ENCODE measurements around the gene DPF3.

Gene DPF3

DNA sequence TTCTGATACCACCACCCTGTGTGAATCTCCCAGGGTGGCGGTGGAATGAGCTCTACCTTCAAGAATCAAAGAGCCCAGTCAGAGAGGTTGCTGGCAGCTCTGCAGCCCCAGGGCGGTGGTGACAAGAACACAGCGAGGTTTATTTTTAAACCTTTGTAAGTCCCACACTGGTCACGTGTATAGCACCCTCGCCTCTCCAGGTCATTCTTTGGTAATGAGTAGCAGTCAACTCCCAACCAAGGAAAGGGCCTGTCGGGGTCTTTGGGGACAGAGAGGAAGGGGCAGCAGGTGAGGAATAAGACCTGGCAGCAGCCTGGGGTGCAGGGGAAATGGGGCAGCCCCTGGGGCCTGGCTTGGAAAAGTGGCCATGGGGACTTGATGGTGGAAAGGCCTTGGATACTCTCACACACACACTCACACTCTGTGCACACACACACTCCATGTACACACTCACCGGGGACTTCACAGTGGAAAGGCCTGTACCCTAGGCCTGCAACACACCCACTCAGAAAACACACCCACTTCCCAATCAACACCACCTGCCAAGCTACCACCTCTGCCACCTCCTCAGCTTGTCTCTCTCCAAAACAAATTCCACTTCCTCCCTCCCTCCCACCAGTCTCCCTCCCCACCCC lies 178.6 kb downstream of the DPF3 start:
- DNase-seq (ENCODE audit: low read depth) = no peak

DNA sequence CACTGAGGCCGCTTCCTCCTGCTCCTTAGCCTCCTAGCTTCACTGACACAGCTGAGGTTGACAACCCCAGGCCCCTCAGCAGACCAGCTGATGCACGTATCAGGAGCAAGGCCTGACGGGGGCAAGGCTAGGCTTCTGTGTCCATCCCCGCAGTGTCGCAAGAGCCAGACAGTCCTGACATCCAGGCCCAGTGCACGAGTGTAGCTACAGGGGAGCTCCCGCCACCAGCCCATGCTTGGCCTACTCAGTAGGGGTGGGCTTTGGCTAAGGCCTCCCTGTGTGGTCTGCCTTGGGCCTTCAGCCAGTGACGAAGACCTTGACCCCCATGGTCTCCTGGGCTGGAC lies 179.1 kb downstream of the DPF3 start:
- no peak for DNase-seq (ENCODE audit: low read depth)

DNA sequence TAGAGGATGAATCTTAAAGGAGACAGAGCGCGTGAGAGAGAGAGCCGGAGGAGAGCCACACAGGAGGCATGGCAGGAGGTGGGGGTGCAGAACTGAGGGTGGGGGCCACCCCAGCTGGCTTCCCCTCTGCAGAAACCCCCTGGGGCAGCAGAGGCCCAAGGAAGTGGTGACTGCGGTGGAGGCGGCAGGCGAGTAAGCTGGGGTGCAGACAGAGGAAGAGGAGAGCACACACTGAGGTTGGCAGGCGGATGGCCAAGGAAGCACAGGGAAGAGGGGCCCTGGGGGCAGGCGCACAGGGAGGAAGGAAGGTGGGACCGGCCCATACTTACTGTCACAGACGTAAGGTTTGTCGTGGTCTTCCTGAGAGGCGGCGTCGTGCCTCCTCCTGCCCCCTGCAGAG lies 179.8 kb downstream of the DPF3 start:
- no peak for DNase-seq (ENCODE audit: low read depth)

DNA sequence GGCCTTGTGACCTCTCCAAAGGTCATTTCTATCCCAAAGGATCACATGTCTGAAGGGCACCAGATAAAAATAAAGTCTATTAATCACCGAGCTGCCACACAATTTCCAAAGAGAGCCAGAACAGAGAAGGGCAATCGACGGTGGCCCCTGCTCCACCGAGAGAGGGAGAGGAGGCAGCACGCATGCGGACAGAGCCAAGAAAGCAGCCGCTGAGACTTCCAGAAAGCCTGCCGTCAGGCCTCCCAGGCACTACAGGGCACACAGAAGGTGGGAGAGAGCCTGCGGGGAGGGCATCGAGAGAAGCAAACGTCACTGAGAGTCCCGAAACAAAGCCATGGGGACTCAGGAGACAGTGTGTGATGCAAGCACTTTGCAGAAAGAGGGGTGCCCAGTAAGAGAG lies 182.0 kb downstream of the DPF3 start:
- DNase-seq (ENCODE audit: low read depth) = no peak

DNA sequence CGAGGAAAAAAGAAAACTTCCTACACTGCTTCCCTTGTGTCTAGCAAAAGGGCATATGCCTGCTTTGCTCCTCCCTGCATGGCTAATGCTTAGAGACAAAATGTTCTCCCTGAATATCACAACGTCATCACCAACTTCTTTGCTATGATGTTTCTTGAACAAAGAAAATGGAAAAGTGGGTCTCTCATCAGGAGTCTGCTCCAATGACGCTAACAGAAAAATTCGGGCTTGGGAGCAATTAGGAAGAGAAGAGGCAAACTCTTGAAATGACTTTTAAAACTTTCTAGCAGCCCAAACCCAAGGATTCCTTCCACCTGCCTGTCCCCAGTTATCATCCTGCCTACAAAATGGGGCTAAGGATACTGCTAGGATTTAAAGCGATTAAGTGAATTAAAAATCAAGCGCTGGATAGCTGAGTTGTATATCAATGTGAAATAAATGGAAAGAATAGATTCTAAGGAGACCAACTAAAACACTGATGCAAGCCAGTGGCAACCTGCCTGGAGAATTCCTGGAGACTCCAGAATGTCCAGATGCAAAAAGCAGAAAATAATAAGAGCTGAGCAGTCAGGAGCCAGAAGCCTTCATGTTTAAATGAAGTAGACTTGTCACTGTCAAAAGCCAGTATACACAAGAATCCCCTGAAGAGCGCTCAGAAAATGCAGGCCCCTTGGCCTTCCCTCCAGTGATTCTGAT lies 183.8 kb downstream of the DPF3 start:
- DNase-seq (ENCODE audit: low read depth) = no peak

DNA sequence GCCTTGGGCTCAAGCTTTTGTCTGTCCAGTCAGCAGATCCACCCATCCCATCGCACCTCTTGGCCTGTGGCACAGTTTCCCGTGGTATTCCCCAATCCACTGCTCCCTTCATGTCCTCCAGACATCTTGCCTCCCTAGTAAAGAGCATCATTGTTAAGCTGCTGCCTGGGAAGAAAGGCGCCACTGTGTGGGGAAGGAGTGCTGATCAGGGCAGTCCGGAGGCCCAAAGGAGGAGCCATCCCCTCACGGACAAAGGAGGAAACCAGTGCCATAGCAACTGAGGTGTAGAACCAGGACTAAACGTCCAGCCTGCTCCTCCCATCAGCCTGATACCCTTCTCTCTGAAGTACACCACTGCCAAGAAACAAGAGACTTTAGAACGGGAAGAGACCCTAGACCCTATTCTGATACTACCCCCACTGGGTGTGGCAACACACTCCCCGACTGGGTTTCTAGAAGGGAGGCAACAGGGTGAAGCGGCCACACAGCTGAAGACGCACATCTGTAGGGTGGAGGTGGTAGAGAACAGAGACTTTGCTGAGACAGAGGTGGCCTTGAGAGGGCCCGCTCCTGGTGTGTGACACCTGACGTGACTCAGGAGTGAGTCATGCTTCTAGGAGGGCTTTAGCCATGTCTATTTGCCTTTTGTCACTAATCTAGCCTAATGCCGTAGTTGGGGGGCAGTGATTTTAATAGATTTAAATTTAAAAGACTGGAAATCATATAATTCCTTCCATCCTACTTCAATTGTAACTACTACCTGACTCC lies 185.0 kb downstream of the DPF3 start:
- DNase-seq (ENCODE audit: low read depth) = peak; percentile 45

DNA sequence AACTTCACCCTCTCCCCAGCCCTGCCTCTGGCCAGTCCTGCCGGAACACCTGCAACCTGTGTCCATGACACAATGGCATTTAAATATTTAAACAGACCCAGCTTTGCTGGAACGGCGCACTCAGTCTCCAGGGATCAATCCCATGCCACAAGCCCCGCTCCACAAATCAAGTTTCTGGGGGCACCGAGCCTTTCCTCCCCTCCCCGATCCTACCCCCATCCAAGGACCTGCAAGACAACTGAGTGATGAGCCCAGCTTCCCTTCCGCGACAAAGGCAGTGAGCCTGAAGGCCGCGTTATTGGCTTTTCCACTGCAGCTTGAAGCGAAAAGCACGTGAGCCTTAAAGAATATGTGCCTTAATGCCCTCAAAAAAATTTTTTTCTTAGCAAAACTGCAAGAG lies 185.7 kb downstream of the DPF3 start:
- DNase-seq (ENCODE audit: low read depth) = no peak

DNA sequence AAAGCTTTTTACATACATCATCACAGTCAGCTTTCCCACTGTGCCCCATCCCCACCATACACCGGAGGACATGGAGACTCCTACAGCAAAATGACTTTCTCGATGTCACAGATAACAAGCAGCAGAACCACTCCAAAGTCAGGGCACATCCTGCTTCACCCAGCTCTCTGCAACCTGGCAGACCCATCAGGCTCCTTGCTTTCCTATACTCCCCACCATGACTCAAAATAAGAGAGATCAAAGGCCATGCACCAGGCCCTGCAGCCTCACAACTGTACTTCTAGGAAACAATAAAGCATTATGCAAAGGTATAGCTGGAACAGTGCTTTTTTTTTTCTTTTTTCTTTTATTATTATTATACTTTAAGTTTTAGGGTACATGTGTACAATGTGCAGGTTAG lies 187.4 kb downstream of the DPF3 start:
- no peak for DNase-seq (ENCODE audit: low read depth)

DNA sequence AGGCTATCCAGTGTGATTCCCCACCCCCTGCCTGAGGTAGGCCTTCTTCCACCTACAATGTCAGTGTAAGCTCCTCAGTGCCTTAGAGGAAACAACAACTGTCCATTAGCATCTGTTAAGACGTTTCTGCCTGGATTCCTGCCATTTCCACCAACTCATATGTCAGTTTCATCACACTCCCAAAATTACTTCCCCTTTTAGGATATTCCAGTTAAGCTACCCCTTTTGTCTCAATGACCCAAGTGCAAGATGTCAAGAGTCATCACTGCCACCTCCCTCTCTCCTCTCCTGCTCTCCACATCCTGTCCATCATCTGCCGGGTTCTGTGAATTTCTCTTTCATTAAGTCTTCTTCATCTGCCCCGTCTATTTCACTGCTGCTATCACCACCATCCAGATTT lies 189.4 kb downstream of the DPF3 start:
- DNase-seq (ENCODE audit: low read depth) = no peak

DNA sequence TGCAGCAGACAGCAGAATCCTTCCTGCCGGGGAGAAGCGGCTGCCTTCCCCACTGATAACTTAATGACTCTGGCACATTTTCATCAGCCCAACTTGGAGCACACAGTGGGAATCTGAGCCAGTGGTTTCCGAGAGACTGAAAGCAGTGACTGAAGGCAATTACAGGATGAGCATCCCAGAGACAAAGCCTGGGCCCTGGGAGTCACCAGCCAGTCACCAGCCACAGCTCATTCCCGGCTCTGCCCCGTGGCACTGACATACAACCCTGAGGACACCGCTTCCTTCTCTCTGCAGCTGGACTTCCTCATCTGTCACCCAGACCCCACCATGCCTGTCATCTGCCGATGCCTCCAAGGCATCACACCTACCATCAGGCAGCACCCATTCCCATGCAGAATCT lies 192.3 kb downstream of the DPF3 start:
- DNase-seq (ENCODE audit: low read depth) = peak; percentile 22

DNA sequence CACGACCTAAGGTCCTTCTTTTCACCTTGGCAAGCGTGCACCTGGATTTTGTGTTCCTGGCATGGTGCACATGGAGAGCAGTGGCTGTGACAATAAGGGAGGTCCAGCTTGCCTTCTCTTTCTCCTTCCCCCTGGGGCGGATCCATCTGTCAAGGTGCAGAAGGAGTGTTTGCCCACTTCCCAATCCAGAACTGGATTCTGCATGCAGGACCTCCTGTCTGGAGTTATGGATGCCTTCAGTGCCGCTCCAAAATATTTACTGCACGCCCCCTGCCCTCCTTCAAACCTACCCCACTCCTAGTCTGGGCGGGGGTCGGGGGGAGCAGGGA lies 192.7 kb downstream of the DPF3 start:
- no peak for DNase-seq (ENCODE audit: low read depth)

DNA sequence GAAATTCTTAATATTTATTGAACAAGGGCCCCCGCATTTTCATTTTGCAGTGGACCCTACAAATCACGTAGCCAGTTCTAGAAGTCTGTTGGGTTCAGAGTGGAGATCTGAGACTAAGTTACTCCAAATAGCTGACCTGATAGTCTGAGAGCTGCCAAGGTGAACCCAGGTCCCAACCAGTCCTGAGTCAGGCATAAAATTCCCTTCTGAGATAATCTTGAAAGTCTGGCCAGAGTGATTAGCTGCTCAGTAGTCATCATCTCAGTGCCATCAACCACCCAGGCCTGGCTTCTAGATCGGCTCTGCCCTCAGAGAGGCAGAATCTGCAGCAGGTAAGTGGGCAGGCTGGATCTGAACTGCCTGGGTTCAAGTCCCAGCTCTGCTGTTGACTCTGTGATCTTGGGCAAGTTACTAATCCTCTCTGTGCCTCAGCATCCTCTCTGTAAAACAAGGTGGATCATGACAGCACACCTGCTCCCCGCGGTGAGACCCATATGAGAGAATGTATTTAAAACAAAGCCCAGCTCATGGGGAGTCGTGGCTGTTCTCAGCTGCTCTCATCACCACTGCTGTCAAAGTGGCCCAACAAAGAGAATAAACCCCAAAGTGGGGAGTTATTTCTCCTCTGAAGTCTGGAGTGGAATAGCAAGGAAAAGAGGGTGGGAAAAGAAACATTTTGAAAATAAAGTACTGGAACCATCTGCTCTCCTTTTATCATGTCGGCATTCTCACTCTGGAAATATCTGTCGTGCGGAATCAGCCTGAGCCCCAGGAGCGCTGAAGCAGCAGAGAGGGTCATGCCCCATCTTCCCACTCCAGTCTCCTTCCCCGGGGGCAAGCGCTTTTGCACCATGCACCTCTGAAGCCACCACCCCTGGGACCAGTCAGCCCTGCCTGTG lies 193.3 kb downstream of the DPF3 start:
- DNase-seq (ENCODE audit: low read depth) = no peak

DNA sequence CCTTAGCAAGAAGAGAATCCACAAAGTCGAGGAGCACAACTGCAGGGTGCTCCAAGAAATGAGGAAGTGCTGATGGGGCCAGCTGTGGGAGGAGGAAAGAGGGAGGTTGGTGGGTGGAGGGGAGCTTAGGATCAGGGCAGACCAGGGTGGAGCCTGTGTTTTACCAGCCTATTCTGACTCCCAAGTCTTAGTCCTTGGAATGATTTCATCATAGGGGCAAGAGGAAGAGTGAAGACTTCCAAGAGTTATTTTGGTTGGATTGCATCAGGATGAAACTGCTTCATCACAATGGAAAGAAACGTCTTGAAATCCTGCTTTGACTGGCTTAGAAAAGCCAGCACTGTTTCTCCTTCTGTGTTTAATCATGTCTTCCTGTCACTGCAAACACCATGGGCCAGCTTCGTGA lies 194.0 kb downstream of the DPF3 start:
- DNase-seq (ENCODE audit: low read depth) = peak; percentile 21

DNA sequence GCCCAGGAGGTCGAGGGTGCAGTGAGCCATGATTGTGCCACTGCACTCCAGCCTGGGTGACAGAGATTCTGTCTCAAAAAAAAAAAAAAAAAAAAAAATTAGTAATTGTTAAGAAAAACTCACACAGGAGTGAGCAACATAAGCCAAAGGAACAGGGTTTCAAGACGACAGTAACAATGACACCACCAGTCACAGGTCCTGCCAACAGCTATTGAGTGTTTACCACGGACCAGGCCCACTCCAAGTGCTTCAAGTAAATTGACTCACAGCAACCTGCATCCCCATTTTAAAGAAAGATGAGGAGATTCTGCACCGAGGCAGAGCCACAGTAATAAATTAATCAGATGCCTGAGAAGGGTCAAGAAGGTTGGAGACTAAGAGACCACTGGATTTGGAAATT lies 194.5 kb downstream of the DPF3 start:
- DNase-seq (ENCODE audit: low read depth) = no peak

DNA sequence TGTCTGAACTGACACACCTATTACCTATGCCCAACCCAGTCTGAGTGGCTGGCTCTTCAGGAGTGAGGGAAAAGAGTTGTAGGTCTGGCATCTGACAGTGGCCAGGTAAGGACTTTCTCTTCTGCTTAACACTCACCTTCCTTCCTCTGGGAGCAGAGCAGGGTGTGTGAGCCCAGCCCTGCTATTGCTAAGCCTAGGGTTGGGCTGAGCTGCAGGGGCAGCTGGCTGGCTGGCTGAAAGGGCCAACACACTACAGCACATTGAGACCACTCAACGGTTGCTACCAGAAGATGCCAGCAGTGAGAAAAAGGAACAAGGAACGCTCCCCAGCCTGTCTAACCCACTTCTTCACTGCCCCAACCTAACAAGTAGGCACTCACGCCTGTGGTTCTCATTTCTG lies 201.2 kb downstream of the DPF3 start:
- DNase-seq (ENCODE audit: low read depth) = no peak

DNA sequence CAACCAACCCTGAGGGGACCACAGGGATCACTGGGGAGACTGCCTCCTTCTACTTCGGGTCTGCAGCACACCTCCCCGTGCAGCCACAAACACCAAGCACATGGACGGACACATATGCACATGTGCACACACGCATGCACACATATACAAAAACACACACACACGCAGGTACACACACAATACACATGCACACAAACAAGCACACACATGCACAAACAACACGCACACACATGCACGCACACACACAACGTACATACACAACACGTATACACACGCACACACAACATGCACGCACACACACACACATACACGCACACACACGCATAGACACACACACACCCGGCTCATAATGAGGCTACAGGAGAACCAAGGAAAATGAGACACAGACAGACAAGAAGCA lies 203.6 kb downstream of the DPF3 start:
- DNase-seq (ENCODE audit: low read depth) = no peak

DNA sequence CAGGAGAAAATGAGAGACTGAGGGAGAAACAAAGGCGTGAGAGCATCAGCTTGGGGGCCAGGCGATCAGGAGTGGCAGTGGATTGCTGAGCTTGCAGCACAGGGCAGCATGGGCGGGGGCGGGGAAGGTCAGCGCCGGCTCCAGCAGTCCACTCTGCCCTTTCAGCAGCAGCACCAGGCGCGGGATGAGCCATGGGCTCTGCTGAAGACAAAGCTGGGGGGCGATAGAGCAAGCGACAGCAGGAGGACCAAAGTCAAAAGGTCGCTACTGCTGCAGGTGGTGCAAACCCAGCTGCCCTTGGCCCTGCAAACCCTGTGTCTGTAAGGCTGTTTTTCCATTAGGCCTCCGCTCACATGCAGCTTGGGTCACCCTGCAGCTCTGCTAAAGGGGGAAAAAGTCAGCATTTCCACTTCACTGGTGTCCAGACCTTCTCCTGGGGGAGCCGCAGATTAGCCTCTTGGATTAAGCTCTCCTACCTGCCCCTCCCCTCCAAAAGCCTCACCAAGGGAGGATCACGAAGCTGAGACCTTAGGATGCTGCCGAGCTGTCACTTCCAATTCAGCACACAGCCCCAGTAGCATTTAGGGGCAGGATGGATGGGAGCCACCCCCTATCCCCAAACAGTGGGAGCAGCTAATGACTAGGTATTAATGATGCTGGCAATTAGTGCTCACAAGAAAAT lies 204.8 kb downstream of the DPF3 start:
- DNase-seq (ENCODE audit: low read depth) = no peak

DNA sequence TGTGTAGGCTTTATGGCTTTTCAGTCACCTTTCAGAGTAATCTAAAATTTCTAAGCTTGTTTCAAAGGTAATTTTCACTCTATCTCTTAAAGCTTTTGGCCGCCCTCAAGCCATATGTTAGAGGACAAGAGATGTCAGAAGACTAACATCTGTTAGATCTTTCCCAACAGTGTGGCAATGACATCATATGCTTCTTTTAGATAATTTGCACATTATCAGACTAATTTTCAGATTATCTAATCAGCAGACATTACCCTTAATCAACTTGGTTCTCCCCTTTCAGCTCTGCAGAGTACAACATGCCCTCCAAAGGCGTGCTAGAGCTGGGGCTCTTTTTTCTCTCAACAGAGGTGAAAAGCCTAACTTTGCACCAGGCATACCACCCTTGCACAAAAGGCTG lies 207.1 kb downstream of the DPF3 start:
- DNase-seq (ENCODE audit: low read depth) = no peak

DNA sequence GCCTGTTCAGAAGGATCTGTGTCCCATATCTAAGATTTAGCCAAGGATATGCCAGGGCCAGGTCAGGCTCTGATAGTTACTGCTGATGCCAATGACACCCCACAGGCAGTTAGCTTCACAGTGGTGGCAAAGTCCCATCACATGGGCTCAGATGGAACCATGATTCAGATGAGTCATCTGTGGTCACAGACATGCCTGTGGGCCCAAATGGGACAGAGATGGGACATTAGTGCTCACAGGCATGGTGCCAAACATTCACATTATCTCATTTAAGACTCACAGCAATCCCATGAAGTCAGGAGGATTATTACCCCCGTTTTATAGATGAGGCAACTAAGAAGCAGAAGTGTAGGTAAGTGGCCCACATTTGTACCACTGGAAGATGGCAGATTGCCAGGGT lies 207.8 kb downstream of the DPF3 start:
- peak; percentile 34 for DNase-seq (ENCODE audit: low read depth)

DNA sequence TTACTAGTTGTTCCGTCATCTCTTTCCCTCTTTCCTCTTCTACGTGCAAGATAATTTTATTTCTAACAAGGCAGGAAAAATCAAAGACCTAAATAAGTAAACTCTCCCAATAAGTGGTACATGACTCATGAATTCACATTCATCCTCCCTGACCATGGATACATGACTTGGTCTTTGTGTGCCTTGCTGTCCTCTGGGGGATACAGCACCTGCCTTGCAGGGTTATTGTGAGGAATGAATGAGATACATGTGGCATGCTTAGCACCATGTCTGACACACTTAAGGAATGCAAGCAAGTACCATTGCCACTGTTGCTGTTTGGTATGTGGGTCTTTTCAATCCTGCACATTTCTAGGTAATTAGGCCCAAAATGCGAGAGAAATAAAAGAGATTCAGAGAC lies 208.4 kb downstream of the DPF3 start:
- peak; percentile 40 for DNase-seq (ENCODE audit: low read depth)

DNA sequence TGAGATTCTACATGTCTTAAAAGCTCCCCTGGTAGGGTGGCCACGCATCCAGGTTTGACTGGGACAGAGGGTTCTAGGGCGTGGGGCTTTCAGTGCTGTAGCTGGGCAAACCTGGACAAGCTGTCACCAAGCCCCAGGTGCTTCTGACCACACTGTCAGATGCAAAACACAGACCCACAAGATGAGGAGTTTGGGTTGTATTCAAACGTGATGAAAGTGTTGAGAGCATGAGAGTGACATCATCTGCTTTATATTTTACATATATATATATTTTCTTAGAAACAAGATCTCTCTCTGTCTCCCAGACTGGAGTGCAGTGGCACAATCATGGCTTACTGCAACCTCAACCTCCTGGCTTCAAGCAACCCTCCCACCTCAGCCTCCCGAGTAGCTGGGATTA lies 210.1 kb downstream of the DPF3 start:
- no peak for DNase-seq (ENCODE audit: low read depth)

DNA sequence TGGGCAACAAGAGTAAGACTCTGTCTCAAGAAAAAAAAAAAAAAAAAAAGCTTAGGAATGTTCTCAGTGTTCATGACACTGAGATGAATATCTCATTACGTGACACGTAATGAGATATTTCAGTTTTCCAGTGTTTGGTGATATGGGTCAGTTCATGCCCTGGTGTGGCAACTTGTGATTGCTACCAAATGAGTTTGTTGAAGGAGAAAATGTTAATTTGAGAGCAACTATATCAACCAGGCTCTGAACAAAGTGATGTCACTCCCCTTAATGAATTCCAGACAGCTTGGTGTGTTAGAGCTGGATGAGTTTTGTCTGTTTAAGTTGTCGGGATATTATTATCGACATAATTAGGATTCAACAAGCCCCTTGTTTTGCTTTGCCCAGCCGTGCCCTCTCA lies 211.7 kb downstream of the DPF3 start:
- DNase-seq (ENCODE audit: low read depth) = peak; percentile 41

Measured in ELR (cell line).